ENCODE results near the gene MCEMP1. TPM values are rescaled to one million over a fixed set of nuclear protein-coding genes. Genes with fewer than 3 reads are reported as not detected.

MCEMP1 gene
- total RNA-seq, 2 experiments from 2014 or later = 0.22 TPM; not detected in 1

DNA sequence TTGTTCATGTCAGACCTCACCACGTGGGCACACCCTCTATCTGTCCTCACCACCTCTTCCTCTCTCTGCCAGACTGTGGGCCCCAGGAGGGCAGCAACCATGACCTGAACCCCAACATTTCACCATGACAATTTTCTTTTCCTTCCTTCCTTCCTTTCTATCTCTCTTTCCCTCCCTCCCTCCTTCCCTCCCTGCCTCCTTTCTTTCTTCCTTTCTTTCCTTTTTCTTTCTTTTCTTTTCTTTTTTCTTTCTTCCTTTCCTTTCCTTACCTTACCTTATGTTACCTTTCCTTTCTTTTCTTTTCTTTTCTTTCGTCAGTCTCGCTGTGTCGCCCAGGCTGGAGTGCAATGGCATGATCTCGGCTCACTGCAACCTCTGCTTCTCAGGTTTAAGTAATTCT, 33.7 kb downstream of the MCEMP1 start:
- no peak for DNase-seq (ENCODE audit: low spot score)
- ChIA-PET POLR2A (no interaction called here), CTCF (ENCODE audit: unreplicated experiment) (no interaction called here)
- Histone ChIP-seq H3K36me3 (ENCODE audit: insufficient read depth, low read length) (no peaks in the 10 kb centered on the region), H3K4me1 (ENCODE audit: insufficient read depth, low read length, poor library complexity, severe bottlenecking) (peaks cover 39% of the 10 kb centered on the region), H2AFZ (ENCODE audit: low read length) (no peak overlapping the region), H3K4me2 (ENCODE audit: low read length) (no peak overlapping the region), H3K4me3 (ENCODE audit: low read depth, low read length, poor library complexity, severe bottlenecking) (no peak overlapping the region), H3K27ac (ENCODE audit: low read depth, low read length, poor library complexity, severe bottlenecking) (no peak overlapping the region), H3K9me2 (ENCODE audit: insufficient read depth, low read length) (no peaks in the 10 kb centered on the region), H3K79me2 (ENCODE audit: insufficient read depth, low read depth, low read length) (no peaks in the 10 kb centered on the region), H3K9me3 (ENCODE audit: low read length) (no peaks in the 10 kb centered on the region), H4K20me1 (ENCODE audit: insufficient read depth, low read length) (no peaks in the 10 kb centered on the region)
- TF ChIP-seq, protein P1, sequence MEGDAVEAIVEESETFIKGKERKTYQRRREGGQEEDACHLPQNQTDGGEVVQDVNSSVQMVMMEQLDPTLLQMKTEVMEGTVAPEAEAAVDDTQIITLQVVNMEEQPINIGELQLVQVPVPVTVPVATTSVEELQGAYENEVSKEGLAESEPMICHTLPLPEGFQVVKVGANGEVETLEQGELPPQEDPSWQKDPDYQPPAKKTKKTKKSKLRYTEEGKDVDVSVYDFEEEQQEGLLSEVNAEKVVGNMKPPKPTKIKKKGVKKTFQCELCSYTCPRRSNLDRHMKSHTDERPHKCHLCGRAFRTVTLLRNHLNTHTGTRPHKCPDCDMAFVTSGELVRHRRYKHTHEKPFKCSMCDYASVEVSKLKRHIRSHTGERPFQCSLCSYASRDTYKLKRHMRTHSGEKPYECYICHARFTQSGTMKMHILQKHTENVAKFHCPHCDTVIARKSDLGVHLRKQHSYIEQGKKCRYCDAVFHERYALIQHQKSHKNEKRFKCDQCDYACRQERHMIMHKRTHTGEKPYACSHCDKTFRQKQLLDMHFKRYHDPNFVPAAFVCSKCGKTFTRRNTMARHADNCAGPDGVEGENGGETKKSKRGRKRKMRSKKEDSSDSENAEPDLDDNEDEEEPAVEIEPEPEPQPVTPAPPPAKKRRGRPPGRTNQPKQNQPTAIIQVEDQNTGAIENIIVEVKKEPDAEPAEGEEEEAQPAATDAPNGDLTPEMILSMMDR (conservative IDR thresholded peaks at IDR 0.05; ENCODE audit: low read length) = no peak
- no peak for TF ChIP-seq EZH2phosphoT487 (IDR thresholded peaks at IDR 0.05; ENCODE audit: borderline replicate concordance, low read depth, low read length)
- BruUV-seq (replicated peaks) = no TSS peak
- intact Hi-C loops (cut with micrococcal nuclease; ENCODE audit: unreplicated experiment) = no loop called here

DNA sequence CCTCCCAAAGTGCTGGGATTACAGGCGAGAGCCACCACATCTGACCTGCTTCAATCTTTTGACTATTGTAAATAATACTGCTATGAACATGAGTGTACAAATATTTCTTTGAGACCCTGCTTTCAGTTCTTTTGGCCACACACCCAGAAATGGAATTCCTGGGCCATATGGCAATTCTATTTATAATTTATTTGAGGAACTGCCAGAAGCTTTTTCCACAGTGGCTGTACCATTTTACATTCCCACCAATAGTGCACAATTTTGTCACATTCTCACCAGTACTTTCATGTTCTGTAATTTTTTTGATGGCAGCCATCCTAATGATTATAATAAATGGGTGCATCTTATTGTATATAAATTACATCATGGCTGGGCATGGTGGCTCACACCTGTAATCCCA, 38.8 kb downstream of the MCEMP1 start:
- no peak for TF ChIP-seq EZH2phosphoT487 (IDR thresholded peaks at IDR 0.05; ENCODE audit: borderline replicate concordance, low read depth, low read length)
- TF ChIP-seq, protein P1 (conservative IDR thresholded peaks at IDR 0.05; ENCODE audit: low read length) = no peak
- ChIA-PET CTCF (ENCODE audit: unreplicated experiment) (no interaction called here), POLR2A (no interaction called here)
- Histone ChIP-seq H3K36me3 (ENCODE audit: insufficient read depth, low read length) (no peaks in the 10 kb centered on the region), H4K20me1 (ENCODE audit: insufficient read depth, low read length) (no peaks in the 10 kb centered on the region), H3K4me1 (ENCODE audit: insufficient read depth, low read length, poor library complexity, severe bottlenecking) (peaks cover 13% of the 10 kb centered on the region), H3K4me3 (ENCODE audit: low read depth, low read length, poor library complexity, severe bottlenecking) (no peak overlapping the region), H3K79me2 (ENCODE audit: insufficient read depth, low read depth, low read length) (no peaks in the 10 kb centered on the region), H3K4me2 (ENCODE audit: low read length) (no peak overlapping the region), H3K27ac (ENCODE audit: low read depth, low read length, poor library complexity, severe bottlenecking) (no peak overlapping the region), H3K9me3 (ENCODE audit: low read length) (no peaks in the 10 kb centered on the region), H2AFZ (ENCODE audit: low read length) (no peak overlapping the region), H3K9me2 (ENCODE audit: insufficient read depth, low read length) (no peaks in the 10 kb centered on the region)
- BruUV-seq (replicated peaks) = no TSS peak
- intact Hi-C loops (cut with micrococcal nuclease; ENCODE audit: unreplicated experiment) = no loop called here
- no peak for DNase-seq (ENCODE audit: low spot score)

DNA sequence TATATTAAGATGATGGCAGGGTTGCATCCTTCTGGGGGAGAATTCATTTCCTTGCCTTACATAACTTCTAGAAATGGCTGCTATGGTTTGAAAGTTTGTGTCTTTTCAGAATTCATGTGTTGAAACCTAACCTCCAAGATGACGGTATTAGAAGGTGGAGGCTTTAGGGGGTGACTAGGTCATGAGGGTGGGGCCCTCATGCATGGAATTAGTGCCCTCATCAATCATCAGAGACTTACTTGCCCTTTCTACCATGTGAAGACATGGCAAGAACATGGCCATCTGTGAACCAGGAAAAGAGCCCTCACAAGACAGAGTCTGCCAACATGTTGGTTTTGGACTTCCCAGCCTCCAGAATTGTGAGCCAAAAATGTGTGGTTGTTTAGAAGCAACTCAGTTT, 39.9 kb downstream of the MCEMP1 start:
- Histone ChIP-seq H3K9me3 (ENCODE audit: low read length) (no peaks in the 10 kb centered on the region), H2AFZ (ENCODE audit: low read length) (no peak overlapping the region), H3K79me2 (ENCODE audit: insufficient read depth, low read depth, low read length) (no peaks in the 10 kb centered on the region), H3K9me2 (ENCODE audit: insufficient read depth, low read length) (no peaks in the 10 kb centered on the region), H3K36me3 (ENCODE audit: insufficient read depth, low read length) (no peaks in the 10 kb centered on the region), H3K4me1 (ENCODE audit: insufficient read depth, low read length, poor library complexity, severe bottlenecking) (peaks cover 13% of the 10 kb centered on the region), H3K4me2 (ENCODE audit: low read length) (no peak overlapping the region), H3K4me3 (ENCODE audit: low read depth, low read length, poor library complexity, severe bottlenecking) (no peak overlapping the region), H3K27ac (ENCODE audit: low read depth, low read length, poor library complexity, severe bottlenecking) (no peak overlapping the region), H4K20me1 (ENCODE audit: insufficient read depth, low read length) (no peaks in the 10 kb centered on the region)
- POLR2A ChIA-PET = interaction anchor here (0.6 to 0.7 kb wide), 3 partner anchors 25 to 1064 kb away, joined by 3 read pairs; no protein-coding TSS in a partner anchor
- no peak for DNase-seq (ENCODE audit: low spot score)
- BruUV-seq (replicated peaks) = no TSS peak
- CTCF ChIA-PET (ENCODE audit: unreplicated experiment) = no interaction called here
- TF ChIP-seq, protein P1 (conservative IDR thresholded peaks at IDR 0.05; ENCODE audit: low read length) = no peak
- no peak for TF ChIP-seq EZH2phosphoT487 (IDR thresholded peaks at IDR 0.05; ENCODE audit: borderline replicate concordance, low read depth, low read length)
- intact Hi-C loops (cut with micrococcal nuclease; ENCODE audit: unreplicated experiment) = no loop called here
